HCT116 (cell line): ENCODE data around the gene ZBTB7C. TPM values are rescaled to one million over a fixed set of nuclear protein-coding genes. Genes with fewer than 3 reads are reported as not detected.

Experiments
- ATAC-seq: fragments of 200-7000 bp; cut with Tn5 transposase; 2 replicates; pipeline ENCODE4 v1.9.1; 2020; ENCODE audit warnings: mild to moderate bottlenecking, moderate library complexity
- BruUV-seq: library from RNA; stranded (reverse); fragments of 400-500 nt; replicated peaks from 2 replicates; lab custom pipeline; 2021; lab: Mats Ljungman, UMichigan
- CTCF ChIA-PET: fragments of 300-600 bp; sonication (Branson Sonifier 250); formaldehyde crosslinking; loops from one replicate; lab custom pipeline; 2021; ENCODE audit warnings: antibody characterized with exemption; lab: Charles Lee
- POLR2A ChIA-PET: fragments of 300-600, 350-600 bp; sonication (Branson Sonifier 250); formaldehyde crosslinking; loops from one replicate; lab custom pipeline; 2021; ENCODE audit warnings: antibody characterized with exemption; lab: Charles Lee
- RAD21 ChIA-PET, 2 experiments: fragments of 300-600 bp; sonication (Branson Sonifier 250); formaldehyde crosslinking; loops; one replicate each; lab custom pipeline; 2023; ENCODE audit warnings: low total read pairs in 2 of 2; ENCODE audit not compliant: uncharacterized antibody in 2 of 2, unreplicated experiment in 2 of 2, low non-redundant PET in 1 of 2; lab: Charles Lee
- DNase-seq: peaks from one replicate; pipeline ENCODE4 v3.0.0-alpha.2; 2010; ENCODE audit warnings: low read depth, low spot score
- H2AFZ ChIP-seq: fragments of 200-600 bp; shearing (Covaris generic), sonication (generic); 2 replicates; pipeline ENCODE4 v1.6.1; 2017; ENCODE audit warnings: low read depth, mixed run types, mixed read lengths, antibody characterized with exemption, low read length; ENCODE audit not compliant: poor library complexity, severe bottlenecking
- H3K27ac ChIP-seq: 2 replicates; pipeline ENCODE4 v1.5.1; 2012; ENCODE audit warnings: low read depth, low read length
- H3K27me3 ChIP-seq: fragments of 200-600 bp; sonication (generic); 2 replicates; pipeline ENCODE4 v1.6.1; 2016; ENCODE audit warnings: mixed run types, low read length, mixed read lengths; ENCODE audit not compliant: insufficient read depth
- H3K36me3 ChIP-seq, 2 experiments: fragments of 200-500 bp in 1 of 2; fragments of 200-600 bp in 1 of 2; sonication (Bioruptor generic) in 1 of 2; sonication (generic) in 1 of 2; 2 replicates each; pipeline versions ENCODE4 v1.5.1 to v1.6.1; 2014 to 2016; ENCODE audit warnings: low read length in 2 of 2, inconsistent platforms in 1 of 2, mixed read lengths in 1 of 2, mixed run types in 1 of 2; ENCODE audit not compliant: insufficient read depth in 2 of 2, control insufficient read depth in 1 of 2
- H3K4me1 ChIP-seq, 2 experiments: fragments of 200-600 bp in 1 of 2; sonication (generic) in 1 of 2; 2 replicates each; pipeline versions ENCODE4 v1.5.1 to v1.6.1; 2012 to 2017; ENCODE audit warnings: low read length in 2 of 2, inconsistent platforms in 1 of 2, mild to moderate bottlenecking in 1 of 2, mixed read lengths in 1 of 2, mixed run types in 1 of 2, moderate library complexity in 1 of 2; ENCODE audit not compliant: insufficient read depth in 2 of 2, control insufficient read depth in 1 of 2
- H3K4me2 ChIP-seq: fragments of 200-600 bp; sonication (generic); 2 replicates; pipeline ENCODE4 v1.6.1; 2017; ENCODE audit warnings: mixed run types, low read length, mixed read lengths
- H3K4me3 ChIP-seq, 2 experiments: fragments of 200-600 bp in 1 of 2; sonication (generic) in 1 of 2; replicated peaks in 1 of 2; 2 replicates each; pipeline ENCODE4 v1.5.1; 2011 to 2016; ENCODE audit warnings: low read length in 2 of 2, control low read depth in 1 of 2, low read depth in 1 of 2, mild to moderate bottlenecking in 1 of 2, mixed read lengths in 1 of 2, mixed run types in 1 of 2
- H3K79me2 ChIP-seq: fragments of 200-600 bp; sonication (generic); 2 replicates; pipeline ENCODE4 v1.6.1; 2017; ENCODE audit warnings: mild to moderate bottlenecking, mixed run types, low read length, moderate library complexity, mixed read lengths; ENCODE audit not compliant: insufficient read depth
- H3K9ac ChIP-seq: fragments of 200-600 bp; sonication (generic); 2 replicates; pipeline ENCODE4 v1.6.1; 2016; ENCODE audit warnings: low read length, mixed read lengths
- H3K9me2 ChIP-seq: fragments of 200-600 bp; sonication (generic), shearing (Covaris generic); 2 replicates; pipeline ENCODE4 v1.6.1; 2017; ENCODE audit warnings: mixed run types, mild to moderate bottlenecking, moderate library complexity; ENCODE audit not compliant: insufficient read depth
- H3K9me3 ChIP-seq, 2 experiments: fragments of 200-500 bp in 1 of 2; fragments of 200-600 bp in 1 of 2; sonication (Bioruptor generic) in 1 of 2; sonication (generic) in 1 of 2; 2 replicates each; pipeline ENCODE4 v1.6.1; 2014 to 2017; ENCODE audit warnings: low read length in 2 of 2, mixed read lengths in 2 of 2, inconsistent platforms in 1 of 2, low read depth in 1 of 2, mild to moderate bottlenecking in 1 of 2, mixed run types in 1 of 2, moderate library complexity in 1 of 2; ENCODE audit not compliant: control insufficient read depth in 1 of 2, insufficient read depth in 1 of 2
- H4K20me1 ChIP-seq: fragments of 200-600 bp; sonication (generic), shearing (Covaris generic); 2 replicates; pipeline ENCODE4 v1.6.1; 2017; ENCODE audit warnings: mixed run types, mild to moderate bottlenecking, moderate library complexity; ENCODE audit not compliant: insufficient read depth
- CBX3 ChIP-seq: IDR thresholded peaks from 2 replicates; pipeline ENCODE4 v1.6.1; 2012; ENCODE audit warnings: low read depth
- CEBPB ChIP-seq: IDR thresholded peaks from 2 replicates; pipeline ENCODE4 v1.6.1; 2012; ENCODE audit warnings: low read depth
- CTCF ChIP-seq, 3 experiments: fragments of 200-600 bp in 1 of 3; sonication (generic) in 1 of 3; IDR thresholded peaks in 2 of 3; conservative IDR thresholded peaks in 1 of 3; 2 replicates each; pipeline ENCODE4 v1.5.1; 2012 to 2017; ENCODE audit warnings: low read depth in 2 of 3, low read length in 2 of 3, antibody characterized with exemption in 1 of 3, borderline replicate concordance in 1 of 3, control low read depth in 1 of 3, mild to moderate bottlenecking in 1 of 3, mixed read lengths in 1 of 3, mixed run types in 1 of 3, moderate library complexity in 1 of 3; ENCODE audit not compliant: insufficient read depth in 1 of 3
- EZH2phosphoT487 ChIP-seq: fragments of 200-600 bp; IDR thresholded peaks from 2 replicates; pipeline ENCODE4 v1.6.1; 2018; ENCODE audit warnings: antibody characterized with exemption, borderline replicate concordance
- MAX ChIP-seq: IDR thresholded peaks from 2 replicates; pipeline ENCODE4 v1.6.1; 2012
- POLR2AphosphoS5 ChIP-seq: IDR thresholded peaks from 2 replicates; pipeline ENCODE4 v1.6.1; 2011; ENCODE audit warnings: mild to moderate bottlenecking, low read depth, low read length, moderate library complexity
- RAD21 ChIP-seq: IDR thresholded peaks from 2 replicates; pipeline ENCODE4 v1.6.1; 2012; ENCODE audit warnings: low read depth, mild to moderate bottlenecking
- SP1 ChIP-seq: IDR thresholded peaks from 2 replicates; pipeline ENCODE4 v1.6.1; 2012; ENCODE audit warnings: low read depth
- TCF7L2 ChIP-seq: IDR thresholded peaks from 2 replicates; pipeline ENCODE4 v1.7.0; 2011; ENCODE audit warnings: borderline replicate concordance, inconsistent platforms; ENCODE audit not compliant: insufficient read depth, insufficient read length; ENCODE audit errors: extremely low read depth
- YY1 ChIP-seq: IDR thresholded peaks from 2 replicates; pipeline ENCODE4 v1.6.1; 2011; ENCODE audit warnings: low read length, low read depth, moderate library complexity, mild to moderate bottlenecking; ENCODE audit not compliant: insufficient replicate concordance; ENCODE audit errors: extremely low read depth
- ZBTB33 ChIP-seq: IDR thresholded peaks from 2 replicates; pipeline ENCODE4 v1.6.1; 2011; ENCODE audit warnings: mild to moderate bottlenecking, low read length, moderate library complexity; ENCODE audit not compliant: insufficient replicate concordance; ENCODE audit errors: extremely low read depth
- ZNF274 ChIP-seq: fragments of 200-500 bp; sonication (Bioruptor generic); IDR thresholded peaks from 2 replicates; pipeline ENCODE4 v1.6.1; 2014; ENCODE audit warnings: mild to moderate bottlenecking, low read depth, low read length, inconsistent platforms
- intact Hi-C: fragments of 100-400 bp; cut with micrococcal nuclease; formaldehyde crosslinking; loops from 2 replicates; pipeline ENCODE4 v1.10.0; 2022
- total RNA-seq: library from RNA; stranded (reverse); gene quantifications from one replicate; pipeline ENCODE4 v1.2.1, GENCODE V29; 2021; ENCODE audit not compliant: unreplicated experiment

Gene ZBTB7C
- total RNA-seq, 1 experiment from 2014 or later = 0.37 TPM

GRCh38 chr18:48153613-48154481 lies 255.3 kb downstream of the ZBTB7C start:
- POLR2A ChIA-PET = no interaction called here
- H3K9me3 ChIP-seq = no peaks in the 10 kb centered on the region
- TF ChIP-seq ZNF274 (no peak), POLR2AphosphoS5 (no peak), TCF7L2 (no peak), YY1 (no peak)
- no TSS peak for BruUV-seq
- H3K9me2 ChIP-seq = no peaks in the 10 kb centered on the region
- RAD21 ChIA-PET = no interaction called here
- no peak overlapping the region for H2AFZ ChIP-seq
- DNase-seq (no peak), ATAC-seq (peak; percentile 54)
- H3K27me3 ChIP-seq = no peaks in the 10 kb centered on the region
- no peaks in the 10 kb centered on the region for H3K36me3 ChIP-seq
- peak overlapping the region; percentile 26 for H3K4me2 ChIP-seq
- intact Hi-C loops = no loop called here
- H4K20me1 ChIP-seq = no peaks in the 10 kb centered on the region
- no peak overlapping the region for H3K4me3 ChIP-seq
- peaks cover 10 to 20% of the 10 kb centered on the region in 2 experiments for H3K4me1 ChIP-seq
- no peak overlapping the region for H3K9ac ChIP-seq
- H3K79me2 ChIP-seq = no peaks in the 10 kb centered on the region
- no peak overlapping the region for H3K27ac ChIP-seq
- CTCF ChIA-PET = no interaction called here

GRCh38 chr18:48152549-48152948 lies 256.6 kb downstream of the ZBTB7C start:
- CTCF ChIA-PET = no interaction called here
- no peaks in the 10 kb centered on the region for H3K9me3 ChIP-seq
- peaks cover 10 to 20% of the 10 kb centered on the region in 2 experiments for H3K4me1 ChIP-seq
- RAD21 ChIA-PET = no interaction called here
- no peaks in the 10 kb centered on the region for H3K27me3 ChIP-seq
- H3K79me2 ChIP-seq = no peaks in the 10 kb centered on the region
- no peak overlapping the region for H3K27ac ChIP-seq
- TF ChIP-seq CBX3 (no peak), RAD21 (no peak), ZBTB33 (no peak), CTCF (IDR thresholded peaks at IDR 0.05 in 2 of 3, conservative IDR thresholded peaks at IDR 0.05 in 1 of 3; ENCODE audit: borderline replicate concordance in 1 of 3, insufficient read depth in 1 of 3, low read depth in 2 of 3, low read length in 2 of 3) (no peak), MAX (no peak), SP1 (no peak), CEBPB (peak; percentile 31; the same call in 1 of the 2 replicates), EZH2phosphoT487 (no peak)
- H2AFZ ChIP-seq = no peak overlapping the region
- H3K9ac ChIP-seq = no peak overlapping the region
- DNase-seq (no peak), ATAC-seq (no peak)
- H3K9me2 ChIP-seq = no peaks in the 10 kb centered on the region
- BruUV-seq = no TSS peak
- no peaks in the 10 kb centered on the region for H4K20me1 ChIP-seq
- no peaks in the 10 kb centered on the region for H3K36me3 ChIP-seq
- intact Hi-C loops = no loop called here
- no peak overlapping the region for H3K4me3 ChIP-seq
- POLR2A ChIA-PET = no interaction called here
- no peak overlapping the region for H3K4me2 ChIP-seq
